Heart left ventricle (tissue), 16 donors: ENCODE results near the gene CCDC85C. TPM values are rescaled to one million over a fixed set of nuclear protein-coding genes. Genes with fewer than 3 reads are reported as not detected.

Experiments used
- ATAC-seq, 4 donors: fragments of 200-7000 bp; cut with Tn5 transposase; one replicate each; pipeline ENCODE4 v1.9.1; 2020 to 2022; ENCODE audit warnings: moderate library complexity in 4 of 4, mild to moderate bottlenecking in 3 of 4, moderate number of reproducible peaks in 1 of 4
- DNase-seq, 5 donors: peaks; one replicate each; pipeline ENCODE4 v3.0.0-alpha.2; 2020
- H3K27ac ChIP-seq, 12 donors: fragments of 200-600 bp; sonication (generic) in 4 of 12; one replicate each; pipeline versions ENCODE4 v1.5.0 to v1.8.0; 2016 to 2022; ENCODE audit warnings: mild to moderate bottlenecking in 2 of 12
- H3K27me3 ChIP-seq, 9 donors: fragments of 200-600 bp; sonication (generic) in 2 of 9; one replicate each; pipeline versions ENCODE4 v1.5.1 to v1.8.0; 2016 to 2022; ENCODE audit warnings: mild to moderate bottlenecking in 3 of 9
- H3K36me3 ChIP-seq, 9 donors: fragments of 200-600 bp; sonication (generic) in 2 of 9; one replicate each; pipeline versions ENCODE4 v1.5.0 to v1.8.0; 2018 to 2022; ENCODE audit warnings: mild to moderate bottlenecking in 2 of 9
- H3K4me1 ChIP-seq, 12 donors: fragments of 200-600 bp; sonication (generic) in 4 of 12; one replicate each; pipeline versions ENCODE4 v1.5.0 to v1.8.0; 2016 to 2022; ENCODE audit warnings: mild to moderate bottlenecking in 3 of 12
- H3K4me3 ChIP-seq, 12 donors: fragments of 200-600 bp; sonication (generic) in 4 of 12; one replicate each; pipeline versions ENCODE4 v1.5.0 to v1.8.0; 2017 to 2022; ENCODE audit warnings: mild to moderate bottlenecking in 9 of 12, moderate library complexity in 4 of 12
- H3K9me3 ChIP-seq, 12 donors: fragments of 200-600 bp; sonication (generic) in 4 of 12; one replicate each; pipeline versions ENCODE4 v1.5.0 to v1.8.0; 2016 to 2022; ENCODE audit warnings: mild to moderate bottlenecking in 1 of 12
- CTCF ChIP-seq, 12 donors: fragments of 200-600 bp; sonication (generic) in 4 of 12; IDR thresholded peaks; one replicate each; pipeline versions ENCODE4 v1.5.0 to v1.8.0; 2018 to 2022; ENCODE audit warnings: antibody characterized with exemption in 12 of 12, mild to moderate bottlenecking in 5 of 12
- POLR2A ChIP-seq, 2 donors: fragments of 450-650 bp; IDR thresholded peaks; one replicate each; pipeline ENCODE4 v1.6.1; 2017; ENCODE audit warnings: antibody characterized with exemption in 2 of 2, mild to moderate bottlenecking in 2 of 2, moderate library complexity in 2 of 2
- WGBS, 4 donors: extraction: QIAGEN DNeasy Blood & Tissue Kit in 2 of 4; methylation state at CpG; one replicate each; pipeline versions ENCODE4 v1.1.5 to v1.1.7; 2013 to 2018; 5-methylcytosine and 5-hydroxymethylcytosine counted together
- intact Hi-C, 10 donors: fragments of 100-400 bp; cut with DNase I; formaldehyde crosslinking; loops; one replicate each; pipeline versions ENCODE4 v1.11.1 to v1.14.2; 2022
- polyA plus RNA-seq, 2 donors: library from polyadenylated mRNA; stranded (reverse); fragments of 200-250 nt; gene quantifications; one replicate each; pipeline ENCODE4 v1.2.3, GENCODE V29; 2013
- total RNA-seq, 9 donors: library from RNA; depleted of rRNA in 2 of 9; stranded (reverse); fragments of >200 nt in 2 of 9; fragmentation: NEBNext Ultra II Directional in 3 of 9; extraction: Animal tissue kit (Norgen Biotek cat#: 25700) in 3 of 9; gene quantifications; one replicate each; pipeline versions ENCODE4 v1.1.0 to v1.2.4, GENCODE V29; 2016 to 2023
- donor health status: ischemic (EF 13 %, LVEDD 7.1; RV severe dilation, severe dysfunction).
- donor health status: healthy with polysubstance abuse.
- donor health status: DM: no; HTN: yes; CAD: no.
- donor health status: DM: no; HTN: no; CAD: no.
- donor health status: ischemic (EF 25% LVEDD 6.9; RV normal size, moderate dysfunction).
- donor health status: ischemic (EF 25% LVEDD 5.7; RV mildly dilated, moderate dysfunction).
- donor health status: healthy.
- donor health status: DM: yes; HTN: yes; CAD: no.
- donor health status: ischemic (EF 35%, LVEDD 5.7; RV mildly dilated, moderate dysfunction).
- donor health status: nonischemic (EF 11% LVEDD 7.7; RV severe dilation, severe dysfunction).
- donor health status: DM: yes; HTN: yes; CAD: no.
- donor health status: PGD.
- donor health status: ischemic (EF 29% LVEDD 5.4; RV normal size, mild dysfunction).
- donor health status: nonischemic (EF 23%, LVEDD 6.1; RV moderate dilation, normal function).

CCDC85C gene
- total and polyA plus RNA-seq, 11 donors: 22.5 to 45.4 (median 29.7) TPM

GRCh38 chr14:99584823-99585222 lies 19.2 kb downstream of the CCDC85C start:
- 79 to 96% (median 89%) methylated on average over 3 of the region's 3 CpGs for WGBS, 4 donors
- H3K27ac ChIP-seq: peak overlapping the region in 1 of 12 donors; percentile 2
- no peak overlapping the region for H3K4me3 ChIP-seq
- intact Hi-C loops: no loop called here
- H3K27me3 ChIP-seq: no peaks in the 10 kb centered on the region
- H3K4me1 ChIP-seq: peaks cover 0 to 63% (median 30%) of the 10 kb centered on the region in 12 donors
- H3K36me3 ChIP-seq: no peaks in the 10 kb centered on the region
- DNase-seq: no peak
- no peaks in the 10 kb centered on the region for H3K9me3 ChIP-seq
- TF ChIP-seq CTCF (IDR thresholded peaks at IDR 0.05) (no peak), POLR2A (IDR thresholded peaks at IDR 0.05) (no peak)
- ATAC-seq: no peak

GRCh38 chr14:99581938-99582337 lies 22.1 kb downstream of the CCDC85C start:
- peaks cover 0 to 63% (median 37%) of the 10 kb centered on the region in 12 donors for H3K4me1 ChIP-seq
- intact Hi-C loops: no loop called here
- 92 to 95% (median 94%) methylated on average over 9 to 11 of the region's 11 CpGs for WGBS, 4 donors
- ATAC-seq (no peak), DNase-seq (no peak)
- no peaks in the 10 kb centered on the region for H3K9me3 ChIP-seq
- TF ChIP-seq CTCF (IDR thresholded peaks at IDR 0.05): no peak
- TF ChIP-seq POLR2A (IDR thresholded peaks at IDR 0.05): no peak
- H3K36me3 ChIP-seq: no peaks in the 10 kb centered on the region
- H3K4me3 ChIP-seq: no peak overlapping the region
- H3K27ac ChIP-seq: peak overlapping the region in 1 of 12 donors; percentile 86
- no peaks in the 10 kb centered on the region for H3K27me3 ChIP-seq

GRCh38 chr14:99581374-99581773 lies 22.6 kb downstream of the CCDC85C start:
- ATAC-seq (no peak), DNase-seq (no peak)
- H3K36me3 ChIP-seq: no peaks in the 10 kb centered on the region
- intact Hi-C loops: no loop called here
- WGBS, 4 donors: 76 to 87% (median 82%) methylated on average over 9 to 16 of the region's 16 CpGs
- peak overlapping the region in 2 of 12 donors; percentile 86 to 88 for H3K27ac ChIP-seq
- H3K9me3 ChIP-seq: no peaks in the 10 kb centered on the region
- H3K27me3 ChIP-seq: no peaks in the 10 kb centered on the region
- H3K4me1 ChIP-seq: peaks cover 0 to 63% (median 37%) of the 10 kb centered on the region in 12 donors
- no peak overlapping the region for H3K4me3 ChIP-seq
- TF ChIP-seq CTCF (IDR thresholded peaks at IDR 0.05) (no peak), POLR2A (IDR thresholded peaks at IDR 0.05) (no peak)

GRCh38 chr14:99579903-99580571 lies 24.0 kb downstream of the CCDC85C start:
- peak in 3 of 4 donors; percentile 4 to 7 (median 4) for ATAC-seq
- Histone ChIP-seq H3K27ac (peak overlapping the region in 9 of 12 donors; percentile 66 to 88 (median 82)), H3K4me3 (no peak overlapping the region), H3K36me3 (no peaks in the 10 kb centered on the region), H3K27me3 (no peaks in the 10 kb centered on the region), H3K9me3 (no peaks in the 10 kb centered on the region), H3K4me1 (peaks cover 2 to 71% (median 44%) of the 10 kb centered on the region in 12 donors)
- TF ChIP-seq CTCF (IDR thresholded peaks at IDR 0.05): no peak
- no peak for TF ChIP-seq POLR2A (IDR thresholded peaks at IDR 0.05)
- no peak for DNase-seq
- 36 to 48% (median 40%) methylated on average over 10 to 14 of the region's 14 CpGs for WGBS, 4 donors
- intact Hi-C loops: no loop called here
